ENCODE results near the gene POLR3G. TPM values are rescaled to one million over a fixed set of nuclear protein-coding genes. Genes with fewer than 3 reads are reported as not detected.

POLR3G gene
- total and polyA plus RNA-seq, 2 of the 13 experiments (the other 11 are each of a cell fraction or from before 2014, with no cell fraction given), result 1.2 to 7.3 TPM

- intact Hi-C loops (cut with micrococcal nuclease; ENCODE audit: unreplicated experiment), result no loop called here
- in situ Hi-C loops (cut with HindIII; ENCODE audit: extremely low pct_ligation_motif_present, low pct_unique_long_range_greater_than_20kb), result no loop called here
- H3K9ac ChIP-seq (ENCODE audit: insufficient read depth, low read depth, low read length), result no peak overlapping the region
- POLR2A ChIA-PET, result no interaction called here
- peaks cover 8% of the 10 kb centered on the region for H3K4me1 ChIP-seq (ENCODE audit: insufficient read depth, low read length)
- H3K36me3 ChIP-seq (replicated peaks in 1 of 2; ENCODE audit: control insufficient read depth in 1 of 2, insufficient read depth in 2 of 2, low read length in 2 of 2), result no peaks in the 10 kb centered on the region
- no peaks in the 10 kb centered on the region for H4K20me1 ChIP-seq (ENCODE audit: insufficient read depth, low read length)
- no peak overlapping the region for H3K4me3 ChIP-seq (replicated peaks in 1 of 3; ENCODE audit: insufficient read depth in 1 of 3, low read depth in 2 of 3, low read length in 3 of 3)
- CTCF ChIA-PET (ENCODE audit: low intra/inter-chr PET ratio, low total read pairs), result no interaction called here
- H3K9me3 ChIP-seq (ENCODE audit: low read length), result no peaks in the 10 kb centered on the region
- no peak for FAIRE-seq
- no peak for DNase-seq (ENCODE audit: low spot score)
- no TSS peak for BruUV-seq (replicated peaks)
- 0 out of 5 replicates have a peak, but pooled peaks cover 0 to 2% of the 10 kb centered on the region in 2 experiments for H3K27me3 ChIP-seq (ENCODE audit: control insufficient read depth in 1 of 2, insufficient read depth in 2 of 2, low read length in 2 of 2)
- no peak for ATAC-seq
- WGBS (ENCODE audit: low lambda C conversion rate), result 21% methylated on average over 3 of the region's 3 CpGs
- no peak overlapping the region for H2AFZ ChIP-seq (ENCODE audit: low read length)
- no peak overlapping the region for H3K4me2 ChIP-seq (ENCODE audit: low read depth, low read length)
- TF ChIP-seq CEBPB (IDR thresholded peaks at IDR 0.05; ENCODE audit: borderline replicate concordance, low read depth, low read length) (peak; percentile 33; the same call in 1 of the 2 replicates), ZNF605 (CRISPR knock-in tag; IDR thresholded peaks at IDR 0.05) (no peak)
- H3K79me2 ChIP-seq (ENCODE audit: insufficient read depth, low read length), result no peaks in the 10 kb centered on the region
- no peak overlapping the region for H3K27ac ChIP-seq (ENCODE audit: extremely low read length, insufficient read depth, low read length)
These were observed 76.3 kb downstream of the POLR3G start for GRCh38 chr5:90550963-90551362.

DNA sequence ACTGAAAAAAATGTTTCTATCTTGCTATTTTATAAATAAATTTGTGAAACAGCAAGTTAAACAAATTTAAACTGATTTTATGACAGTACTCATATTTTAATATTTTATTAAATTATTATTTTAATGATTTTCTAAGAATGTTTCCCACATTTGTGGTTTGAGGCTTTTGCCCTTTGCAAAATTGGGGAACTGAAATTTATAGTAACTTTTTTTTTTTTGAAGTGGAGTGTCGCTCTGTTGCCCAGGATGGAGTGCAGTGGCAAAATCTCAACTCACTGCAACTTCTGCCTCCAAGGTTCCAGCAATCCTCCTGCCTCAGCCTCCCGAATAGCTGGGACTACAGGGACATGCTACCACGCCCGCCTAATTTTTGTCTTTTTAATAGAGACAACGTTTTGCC is 76.7 kb downstream of the POLR3G start:
- TF ChIP-seq RBM39 (IDR thresholded peaks at IDR 0.05; ENCODE audit: low read depth, low read length, poor library complexity, severe bottlenecking) (no peak), XBP1 (CRISPR knock-in tag; IDR thresholded peaks at IDR 0.05) (no peak), ZNF577 (CRISPR knock-in tag; IDR thresholded peaks at IDR 0.05; ENCODE audit: borderline replicate concordance, low read depth) (no peak), ZNF350 (CRISPR knock-in tag; IDR thresholded peaks at IDR 0.05; ENCODE audit: borderline replicate concordance, low read depth) (no peak), U2AF2 (IDR thresholded peaks at IDR 0.05; ENCODE audit: low read depth, low read length) (no peak), ZFY (CRISPR knock-in tag; IDR thresholded peaks at IDR 0.05) (no peak), ZSCAN29 (CRISPR knock-in tag; conservative IDR thresholded peaks at IDR 0.05) (no peak), FOXO4 (CRISPR knock-in tag; conservative IDR thresholded peaks at IDR 0.05) (no peak)
- TF ChIP-seq, protein P1, sequence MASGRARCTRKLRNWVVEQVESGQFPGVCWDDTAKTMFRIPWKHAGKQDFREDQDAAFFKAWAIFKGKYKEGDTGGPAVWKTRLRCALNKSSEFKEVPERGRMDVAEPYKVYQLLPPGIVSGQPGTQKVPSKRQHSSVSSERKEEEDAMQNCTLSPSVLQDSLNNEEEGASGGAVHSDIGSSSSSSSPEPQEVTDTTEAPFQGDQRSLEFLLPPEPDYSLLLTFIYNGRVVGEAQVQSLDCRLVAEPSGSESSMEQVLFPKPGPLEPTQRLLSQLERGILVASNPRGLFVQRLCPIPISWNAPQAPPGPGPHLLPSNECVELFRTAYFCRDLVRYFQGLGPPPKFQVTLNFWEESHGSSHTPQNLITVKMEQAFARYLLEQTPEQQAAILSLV (CRISPR knock-in tag; IDR thresholded peaks at IDR 0.05; ENCODE audit: borderline replicate concordance), result no peak
- Histone ChIP-seq H2AFZ (ENCODE audit: low read length) (no peak overlapping the region), H3K9me3 (ENCODE audit: low read length) (no peaks in the 10 kb centered on the region), H3K9ac (ENCODE audit: insufficient read depth, low read depth, low read length) (no peak overlapping the region), H3K4me1 (ENCODE audit: insufficient read depth, low read length) (peaks cover 8% of the 10 kb centered on the region), H3K79me2 (ENCODE audit: insufficient read depth, low read length) (no peaks in the 10 kb centered on the region), H4K20me1 (ENCODE audit: insufficient read depth, low read length) (no peaks in the 10 kb centered on the region), H3K4me2 (ENCODE audit: low read depth, low read length) (no peak overlapping the region), H3K27me3 (ENCODE audit: control insufficient read depth in 1 of 2, insufficient read depth in 2 of 2, low read length in 2 of 2) (peaks cover 2% of the 10 kb centered on the region in 2 experiments; a peak in 2 of 5 replicates), H3K4me3 (replicated peaks in 1 of 3; ENCODE audit: insufficient read depth in 1 of 3, low read depth in 2 of 3, low read length in 3 of 3) (no peak overlapping the region), H3K27ac (ENCODE audit: extremely low read length, insufficient read depth, low read length) (no peak overlapping the region), H3K36me3 (replicated peaks in 1 of 2; ENCODE audit: control insufficient read depth in 1 of 2, insufficient read depth in 2 of 2, low read length in 2 of 2) (no peaks in the 10 kb centered on the region)
- WGBS (ENCODE audit: low lambda C conversion rate), result 17% methylated on average over 5 of the region's 5 CpGs
- DNase-seq (ENCODE audit: low spot score) (no peak), FAIRE-seq (no peak), ATAC-seq (no peak)
- in situ Hi-C loops (cut with HindIII; ENCODE audit: extremely low pct_ligation_motif_present, low pct_unique_long_range_greater_than_20kb), result no loop called here
- ChIA-PET CTCF (ENCODE audit: low intra/inter-chr PET ratio, low total read pairs) (no interaction called here), POLR2A (no interaction called here)
- intact Hi-C loops (cut with micrococcal nuclease; ENCODE audit: unreplicated experiment), result no loop called here
- BruUV-seq (replicated peaks), result no TSS peak

Data from HepG2 (cell line).